Middle frontal gyrus (tissue), 1 donor: ENCODE results near the gene CELF2.

Experiments used
- DNase-seq: peaks from one replicate; pipeline ENCODE4 v3.0.0-alpha.2; 2015; ENCODE audit warnings: low spot score; ENCODE audit errors: extremely low spot score

CELF2 gene

GRCh38 chr10:11194859-11195586 is 177.4 kb downstream of the CELF2 start:
- DNase-seq: no peak

GRCh38 chr10:11195623-11196022 is 178.0 kb downstream of the CELF2 start:
- no peak for DNase-seq

GRCh38 chr10:11197266-11197712 is 179.6 kb downstream of the CELF2 start:
- no peak for DNase-seq

- DNase-seq: no peak
Observed at GRCh38 chr10:11197878-11198277, 180.2 kb downstream of the CELF2 start.

- no peak for DNase-seq
Observed at GRCh38 chr10:11201911-11202310, 184.2 kb downstream of the CELF2 start.

GRCh38 chr10:11204351-11204942 is 186.8 kb downstream of the CELF2 start:
- no peak for DNase-seq

GRCh38 chr10:11205030-11205772 is 187.5 kb downstream of the CELF2 start:
- DNase-seq: no peak

GRCh38 chr10:11206676-11207559 is 189.2 kb downstream of the CELF2 start:
- no peak for DNase-seq

GRCh38 chr10:11207560-11207844 is 189.8 kb downstream of the CELF2 start:
- no peak for DNase-seq

GRCh38 chr10:11208243-11208642 is 190.6 kb downstream of the CELF2 start:
- no peak for DNase-seq

GRCh38 chr10:11208908-11209829 is 191.5 kb downstream of the CELF2 start:
- no peak for DNase-seq

- no peak for DNase-seq
Observed at GRCh38 chr10:11209830-11210181, 192.1 kb downstream of the CELF2 start.

- no peak for DNase-seq
Observed at GRCh38 chr10:11210211-11210922, 192.7 kb downstream of the CELF2 start.

- no peak for DNase-seq
Observed at GRCh38 chr10:11212288-11213085, 194.8 kb downstream of the CELF2 start.

- no peak for DNase-seq
Observed at GRCh38 chr10:11213137-11213536, 195.5 kb downstream of the CELF2 start.

GRCh38 chr10:11214407-11214806 is 196.7 kb downstream of the CELF2 start:
- DNase-seq: no peak

GRCh38 chr10:11215471-11215870 is 197.8 kb downstream of the CELF2 start:
- DNase-seq: no peak

GRCh38 chr10:11217521-11217920 is 199.8 kb downstream of the CELF2 start:
- DNase-seq: no peak

GRCh38 chr10:11218395-11218794 is 200.7 kb downstream of the CELF2 start:
- DNase-seq: no peak
